Activated T-cell treated with anti-CD3 and anti-CD28 coated beads for 48 hours (primary cell): ENCODE results near the gene PSMB5.
"Not testable (repeated sequence)": the region's sequence is repeated elsewhere in the genome, so short reads cannot be mapped to it uniquely, and the experiment has no call there.

Experiments used
- DNase-seq: peaks from one replicate; pipeline ENCODE4 v3.0.0-alpha.2; 2020; ENCODE audit warnings: low read depth

PSMB5 gene

GRCh38 chr14:23013749-23014054 lies 21.0 kb downstream of the PSMB5 start:
- not testable (repeated sequence) for DNase-seq

GRCh38 chr14:23013054-23013748 lies 21.5 kb downstream of the PSMB5 start:
- DNase-seq, result no peak

- peak; percentile 83 for DNase-seq
Measured at GRCh38 chr14:23009939-23010726, 24.6 kb downstream of the PSMB5 start, which contains the start of gene C14orf93. Gene C14orf93 (minus strand): TSS chr14:23010143. CDS start chr14:22999023, 11,120 bp downstream.

GRCh38 chr14:23009483-23009938 lies 25.2 kb downstream of the PSMB5 start:
- no peak for DNase-seq

DNA sequence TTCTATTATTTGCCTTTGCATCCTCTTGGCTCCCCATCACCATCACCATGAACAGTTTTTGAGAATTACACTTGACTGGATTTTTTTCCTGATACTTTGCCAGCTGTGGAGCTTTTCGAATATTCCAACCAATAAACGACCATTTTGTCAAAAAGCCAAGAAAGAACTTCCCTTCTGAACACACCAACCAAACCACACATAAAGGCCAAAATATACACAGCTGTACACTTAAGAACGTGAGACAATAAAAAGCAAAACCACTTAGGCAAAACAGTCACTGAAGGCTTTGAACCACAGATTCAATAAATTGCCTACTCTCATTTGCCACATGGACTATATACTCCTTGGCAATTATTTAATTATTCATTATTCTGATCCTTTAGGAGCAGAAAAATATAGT lies 25.9 kb downstream of the PSMB5 start:
- DNase-seq, result no peak

DNA sequence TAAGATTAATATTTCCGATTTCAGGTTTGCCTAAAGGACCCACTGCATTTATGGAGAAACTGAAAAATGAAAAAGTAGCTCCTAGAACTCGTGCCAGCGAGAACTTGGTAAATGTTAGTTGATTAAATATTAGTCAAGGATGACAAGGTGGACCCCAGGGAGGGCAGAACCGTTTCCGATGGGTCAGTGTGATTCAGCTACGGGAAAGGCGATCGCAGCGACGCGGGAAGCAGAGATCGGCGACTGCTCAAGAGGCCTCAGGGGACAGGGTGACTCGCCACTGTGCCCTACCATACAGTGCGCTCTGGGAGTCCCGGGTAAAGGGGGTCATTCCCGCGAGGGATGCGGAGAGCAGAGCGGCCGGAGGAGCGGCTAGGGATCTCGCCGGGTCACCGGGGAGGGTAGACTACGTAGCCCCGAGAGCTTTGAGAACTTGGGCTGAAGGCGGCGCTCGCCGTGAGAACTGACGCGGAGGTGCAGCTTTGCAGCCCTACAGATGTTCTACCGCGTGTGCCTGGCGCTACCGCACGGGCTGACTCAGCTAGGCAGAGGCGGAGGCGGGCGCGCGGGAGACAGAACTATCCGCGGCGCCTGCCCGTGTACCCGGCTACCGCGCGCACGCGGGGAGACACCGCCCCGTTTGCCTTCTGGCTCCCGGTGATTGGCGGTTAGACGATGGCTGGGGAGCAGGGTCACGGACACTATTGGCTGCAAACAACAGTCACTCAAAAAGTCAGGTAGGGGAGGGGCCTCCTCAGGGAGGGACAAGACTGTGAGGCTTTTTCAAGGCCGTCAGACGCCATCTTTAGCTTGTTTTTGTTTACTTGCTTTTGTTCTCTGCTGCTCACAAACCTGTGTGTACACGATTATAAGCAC lies 27.9 kb downstream of the PSMB5 start:
- peak; percentile 96 for DNase-seq

- no peak for DNase-seq
Measured at GRCh38 chr14:23006188-23006534, 28.5 kb downstream of the PSMB5 start.

GRCh38 chr14:23005451-23006187 lies 29.1 kb downstream of the PSMB5 start:
- DNase-seq, result no peak

GRCh38 chr14:23004274-23004673 lies 30.4 kb downstream of the PSMB5 start:
- DNase-seq, result not testable (repeated sequence)

DNA sequence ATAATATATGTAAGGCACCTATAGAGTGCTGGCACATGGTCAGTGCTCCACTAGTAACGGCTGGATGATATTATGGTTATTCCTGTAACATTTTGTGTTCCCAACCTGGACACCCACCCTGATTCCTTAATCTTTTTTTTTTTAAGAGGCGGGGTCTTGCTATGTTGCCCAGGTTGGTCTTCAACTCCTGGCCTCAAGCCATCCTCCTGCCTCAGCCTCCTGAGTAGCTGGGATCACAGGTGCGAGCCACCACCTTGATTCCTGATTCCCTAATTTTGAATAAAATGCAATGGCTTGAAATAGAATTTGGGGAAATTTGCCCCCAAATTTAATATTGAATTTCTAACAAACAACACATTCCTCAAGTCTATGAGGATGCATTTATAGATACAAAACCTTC lies 32.1 kb downstream of the PSMB5 start:
- no peak for DNase-seq

DNA sequence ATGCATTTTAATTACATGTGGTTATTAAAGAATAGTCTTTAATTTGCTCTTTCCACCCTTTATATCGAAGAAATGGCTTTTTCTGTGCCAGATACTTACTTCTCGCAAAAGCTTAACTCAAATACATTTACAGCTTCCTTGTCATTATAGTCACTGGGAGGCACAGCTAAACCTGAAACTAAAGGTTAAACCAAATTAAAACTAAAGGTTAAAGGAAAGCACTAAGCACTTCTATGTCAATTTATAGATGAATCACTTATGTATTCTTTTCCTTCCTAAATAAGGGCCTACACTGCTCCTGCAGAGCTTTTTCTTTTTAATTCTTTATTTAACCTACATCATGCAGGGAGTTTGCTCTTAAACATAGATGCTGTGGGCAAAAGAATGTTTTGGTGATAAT lies 33.8 kb downstream of the PSMB5 start:
- no peak for DNase-seq

GRCh38 chr14:22998329-22999012 lies 36.2 kb downstream of the PSMB5 start:
- DNase-seq, result no peak

GRCh38 chr14:22997676-22998323 lies 36.9 kb downstream of the PSMB5 start:
- DNase-seq, result no peak

DNA sequence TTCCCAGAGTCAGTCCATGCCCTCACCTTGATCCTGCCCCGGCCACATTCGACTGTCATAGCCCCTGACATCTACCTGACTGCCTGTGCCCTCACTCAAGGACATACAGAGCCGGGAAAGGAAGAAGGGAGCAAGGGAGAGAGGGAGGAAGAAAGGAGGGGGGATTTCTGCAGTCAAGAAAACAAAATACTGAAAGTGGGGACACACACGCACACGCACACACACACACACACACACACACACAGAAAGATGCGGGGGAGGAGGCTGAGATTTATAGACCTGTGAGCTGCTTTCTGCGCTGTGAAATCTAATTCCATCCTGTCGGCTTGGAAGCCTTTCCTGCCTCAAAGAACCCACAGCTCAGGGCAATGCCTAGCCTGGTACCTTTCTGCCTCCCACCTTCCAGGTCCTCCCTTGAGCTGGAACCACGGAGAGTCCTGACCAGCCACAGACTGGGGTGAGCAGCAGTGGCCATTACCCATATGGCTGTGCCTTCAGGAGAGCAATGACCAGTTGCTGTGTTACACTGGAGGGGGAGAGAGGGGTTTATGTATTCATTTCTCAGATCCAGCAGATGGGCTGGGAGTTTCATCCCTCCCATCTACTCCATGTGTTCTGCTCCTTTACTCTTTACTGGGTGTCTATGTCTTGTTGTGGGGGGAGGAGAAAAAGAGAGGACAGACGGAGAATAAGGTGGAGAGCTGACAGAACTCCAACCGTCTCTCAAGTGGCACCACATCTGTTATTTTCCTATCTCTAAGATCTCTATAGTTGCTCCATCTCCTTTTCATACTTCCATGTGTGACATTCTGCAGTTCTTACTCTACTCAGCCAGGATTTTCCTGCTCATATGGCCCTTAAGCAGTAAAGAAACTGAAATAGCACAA lies 37.7 kb downstream of the PSMB5 start:
- no peak for DNase-seq

GRCh38 chr14:22995889-22996625 lies 38.6 kb downstream of the PSMB5 start:
- no peak for DNase-seq

DNA sequence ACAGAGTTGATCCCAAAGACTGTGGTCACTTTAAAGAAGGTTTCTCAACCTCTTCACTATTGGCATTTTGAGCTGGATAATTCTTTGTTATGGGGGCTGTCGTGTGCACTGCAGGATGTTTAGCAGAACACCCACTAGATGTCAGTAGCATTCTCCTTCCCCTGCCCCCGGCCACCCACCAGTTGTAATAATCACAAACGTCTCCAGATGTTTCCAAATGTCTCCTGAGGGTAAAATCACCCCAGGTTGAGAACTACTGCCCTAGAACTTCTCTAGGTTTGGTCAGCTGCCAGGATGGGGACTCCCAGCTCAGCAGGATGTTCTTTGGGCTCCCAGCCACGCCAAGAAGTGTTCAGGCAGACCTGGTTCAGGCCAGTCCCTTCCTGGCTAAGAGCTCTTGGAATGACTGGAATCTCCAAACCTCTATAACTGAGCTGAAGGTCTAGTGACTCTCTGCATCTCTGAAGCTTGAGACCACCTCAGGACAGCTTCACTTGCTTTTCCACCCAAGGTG lies 39.9 kb downstream of the PSMB5 start:
- no peak for DNase-seq

DNA sequence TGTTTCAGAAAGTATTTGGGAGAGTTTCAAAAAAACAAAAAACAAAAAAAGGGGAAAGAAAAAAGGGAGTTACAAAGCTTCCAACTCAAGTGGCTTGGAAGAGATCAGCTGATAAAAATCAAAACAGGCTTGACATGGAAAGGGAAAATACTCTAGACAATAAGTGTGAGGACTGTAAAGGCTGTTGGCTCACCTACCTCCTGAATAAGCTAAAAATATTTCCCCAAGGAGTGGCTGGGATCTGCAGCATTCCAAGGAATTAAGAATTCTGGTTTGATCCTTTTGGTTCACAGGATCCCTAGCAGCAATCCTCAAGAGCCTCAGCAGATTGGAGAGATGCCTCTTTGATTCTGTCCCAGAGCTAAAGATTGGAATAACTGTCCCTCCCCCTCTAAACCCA lies 41.2 kb downstream of the PSMB5 start:
- DNase-seq, result no peak

DNA sequence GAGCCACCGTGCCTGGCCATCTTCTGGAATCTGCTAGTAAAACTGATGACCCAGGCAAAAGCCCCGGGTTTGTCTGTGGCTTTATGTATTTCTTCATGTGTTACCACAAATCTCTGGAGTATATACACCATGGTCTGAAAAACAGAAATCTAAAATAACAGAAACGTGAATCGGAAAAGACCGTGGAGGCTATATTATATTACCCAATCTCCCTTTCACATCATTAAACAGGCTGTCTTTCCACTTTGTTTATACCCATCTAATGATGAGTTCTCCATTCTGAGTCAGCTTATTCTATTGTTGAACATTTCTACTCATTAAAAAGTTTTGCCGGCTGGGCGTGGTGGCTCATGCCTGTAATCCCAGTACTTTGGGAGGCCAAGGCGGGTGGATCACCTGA lies 42.8 kb downstream of the PSMB5 start:
- DNase-seq, result no peak

GRCh38 chr14:22987291-22987690 lies 47.4 kb downstream of the PSMB5 start:
- no peak for DNase-seq
